Keratinocyte (primary cell): Measurements from ENCODE around the gene NXPH4. TPM values are rescaled to one million over a fixed set of nuclear protein-coding genes. Genes with fewer than 3 reads are reported as not detected.

Experiments used
- DNase-seq: peaks from one replicate; pipeline ENCODE4 v3.0.0-alpha.2; 2011; ENCODE audit warnings: low read depth, missing footprints, low spot score
- FAIRE-seq: peaks from 2 replicates; lab custom pipeline; 2011; peaks lifted over from hg19 to GRCh38; lab: Jason Lieb, UNC
- H2AFZ ChIP-seq: 2 replicates; pipeline ENCODE4 v1.6.0; 2012; ENCODE audit warnings: low read length, control low read depth, inconsistent platforms; ENCODE audit not compliant: control insufficient read depth
- H3K27ac ChIP-seq: 2 replicates; pipeline ENCODE4 v1.5.1; 2011; ENCODE audit warnings: low read length; ENCODE audit not compliant: control insufficient read depth, insufficient read depth
- H3K27me3 ChIP-seq: 3 replicates; pipeline ENCODE4 v1.6.0; 2011; ENCODE audit warnings: low read length; ENCODE audit not compliant: control insufficient read depth, insufficient read depth; ENCODE audit errors: extremely low read depth
- H3K36me3 ChIP-seq, 2 experiments: 2 replicates in 1 of 2; 3 replicates in 1 of 2; pipeline ENCODE4 v1.5.1; 2011; ENCODE audit warnings: low read length in 2 of 2, mild to moderate bottlenecking in 1 of 2; ENCODE audit not compliant: control insufficient read depth in 2 of 2, insufficient read depth in 2 of 2; ENCODE audit errors: extremely low read depth in 1 of 2
- H3K4me1 ChIP-seq: 3 replicates; pipeline ENCODE4 v1.5.1; 2011; ENCODE audit warnings: low read length; ENCODE audit not compliant: control insufficient read depth, insufficient read depth; ENCODE audit errors: extremely low read depth
- H3K4me2 ChIP-seq: 3 replicates; pipeline ENCODE4 v1.6.0; 2011; ENCODE audit warnings: low read depth, low read length; ENCODE audit not compliant: control insufficient read depth, insufficient read depth; ENCODE audit errors: extremely low read depth
- H3K4me3 ChIP-seq, 3 experiments: fragments of 200-600 bp in 1 of 3; sonication (generic) in 1 of 3; 2 replicates in 2 of 3; 3 replicates in 1 of 3; pipeline ENCODE4 v1.5.1; 2011 to 2016; ENCODE audit warnings: low read length in 3 of 3, mild to moderate bottlenecking in 3 of 3, control low read depth in 2 of 3, inconsistent platforms in 1 of 3, low read depth in 1 of 3, mixed read lengths in 1 of 3, mixed run types in 1 of 3, moderate library complexity in 1 of 3; ENCODE audit not compliant: control insufficient read depth in 2 of 3, insufficient read depth in 2 of 3; ENCODE audit errors: extremely low read depth in 1 of 3
- H3K79me2 ChIP-seq: 2 replicates; pipeline ENCODE4 v1.6.0; 2012; ENCODE audit warnings: low read length; ENCODE audit not compliant: control insufficient read depth, insufficient read depth
- H3K9ac ChIP-seq: 3 replicates; pipeline ENCODE4 v1.6.0; 2011; ENCODE audit warnings: low read length; ENCODE audit not compliant: control insufficient read depth, insufficient read depth; ENCODE audit errors: extremely low read depth
- H3K9me1 ChIP-seq: 3 replicates; pipeline ENCODE4 v1.6.0; 2011; ENCODE audit warnings: low read length; ENCODE audit not compliant: control insufficient read depth, insufficient read depth; ENCODE audit errors: extremely low read depth
- H3K9me3 ChIP-seq: 2 replicates; pipeline ENCODE4 v1.5.1; 2012; ENCODE audit warnings: low read depth, low read length; ENCODE audit not compliant: control insufficient read depth
- H4K20me1 ChIP-seq: 3 replicates; pipeline ENCODE4 v1.6.0; 2011; ENCODE audit warnings: low read length; ENCODE audit not compliant: control insufficient read depth, insufficient read depth; ENCODE audit errors: extremely low read depth
- CTCF ChIP-seq, 3 experiments: IDR thresholded peaks in 1 of 3; conservative IDR thresholded peaks in 1 of 3; optimal IDR thresholded peaks in 1 of 3; 2 replicates in 2 of 3; 3 replicates in 1 of 3; pipeline versions ENCODE3 to v1.5.1; 2011; ENCODE audit warnings: low read length in 3 of 3, mild to moderate bottlenecking in 3 of 3, moderate library complexity in 2 of 3, control low read depth in 1 of 3, inconsistent platforms in 1 of 3; ENCODE audit not compliant: insufficient read depth in 2 of 3; ENCODE audit errors: extremely low read depth in 1 of 3
- EZH2 ChIP-seq: IDR thresholded peaks from one replicate; pipeline ENCODE4 v1.6.1; 2012; ENCODE audit warnings: inconsistent platforms, mild to moderate bottlenecking, low read length, moderate library complexity
- dilution Hi-C: fragments of 300-500 bp; cut with MboI; formaldehyde crosslinking; loops from one replicate; pipeline ENCODE4 v1.7.0; 2020; ENCODE audit warnings: low sequenced_read_pairs; ENCODE audit not compliant: extremely low pct_ligation_motif_present
- polyA plus RNA-seq, 5 experiments: library from polyadenylated mRNA; depleted of rRNA in 3 of 5; stranded (reverse) in 3 of 5; stranded (forward) in 1 of 5; unstranded in 1 of 5; fragments of >200 nt; gene quantifications; 1 replicate in 1 of 5; 2 replicates in 3 of 5; 3 replicates in 1 of 5; pipeline versions ENCODE4 v1.2.1 to v1.2.3, GENCODE V29; 2011 to 2012; ENCODE audit warnings: missing spikeins in 2 of 5, low read depth in 1 of 5, low replicate concordance in 1 of 5

NXPH4 gene
- polyA plus RNA-seq, 1 donor (not counting 4 experiments of a cell fraction or from before 2014, with no cell fraction given): 0.97 TPM

DNA sequence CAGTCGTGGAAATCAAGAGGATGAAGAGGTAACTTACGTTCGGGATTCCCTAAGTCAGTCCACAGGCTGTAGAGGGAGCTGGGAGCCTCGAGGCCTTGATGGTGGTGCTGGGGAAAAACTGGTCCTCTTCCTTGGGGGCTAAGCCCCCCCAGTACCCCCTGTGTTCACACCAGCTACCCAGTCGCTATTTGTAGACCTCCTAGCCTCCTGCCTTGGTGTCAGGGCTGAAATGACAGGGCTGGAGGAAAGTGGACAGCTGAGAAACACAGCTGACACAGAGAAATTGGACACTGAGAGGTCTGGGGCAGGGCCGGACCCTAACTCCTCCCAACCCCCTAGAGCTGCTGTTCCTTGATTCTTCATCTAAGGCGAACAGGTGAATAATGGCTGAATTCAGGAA is 34.4 kb downstream of the NXPH4 start, which contains the start of gene STAC3:
STAC3 (minus strand) TSS at position 232 of the 400 bp plus-strand sequence. CDS start 1,551 bp downstream, outside the sequence.
- H2AFZ ChIP-seq: no peak within 1 kb of the TSS
- DNase-seq: no peak
- no peak for FAIRE-seq
- dilution Hi-C loops: no loop called here
- no peaks in the 10 kb centered on the region for H4K20me1 ChIP-seq
- H3K4me1 ChIP-seq: no peaks in the 10 kb centered on the region
- no peak within 1 kb of the TSS for H3K4me3 ChIP-seq
- no peak within 1 kb of the TSS for H3K4me2 ChIP-seq
- no peaks in the 10 kb centered on the region for H3K9me3 ChIP-seq
- H3K79me2 ChIP-seq: no peaks in the 10 kb centered on the region
- peaks cover 5 to 6% of the 10 kb centered on the region in 2 experiments for H3K36me3 ChIP-seq
- no peak for TF ChIP-seq EZH2
- TF ChIP-seq CTCF (optimal IDR thresholded peaks at IDR 0.05 in 1 of 3, IDR thresholded peaks at IDR 0.05 in 1 of 3, conservative IDR thresholded peaks at IDR 0.05 in 1 of 3; ENCODE audit: extremely low read depth in 1 of 3, insufficient read depth in 2 of 3, low read length in 3 of 3): no peak
- no peaks in the 10 kb centered on the region for H3K27me3 ChIP-seq
- H3K9ac ChIP-seq: no peak within 1 kb of the TSS
- no peak within 1 kb of the TSS for H3K27ac ChIP-seq
- H3K9me1 ChIP-seq: no peaks in the 10 kb centered on the region

DNA sequence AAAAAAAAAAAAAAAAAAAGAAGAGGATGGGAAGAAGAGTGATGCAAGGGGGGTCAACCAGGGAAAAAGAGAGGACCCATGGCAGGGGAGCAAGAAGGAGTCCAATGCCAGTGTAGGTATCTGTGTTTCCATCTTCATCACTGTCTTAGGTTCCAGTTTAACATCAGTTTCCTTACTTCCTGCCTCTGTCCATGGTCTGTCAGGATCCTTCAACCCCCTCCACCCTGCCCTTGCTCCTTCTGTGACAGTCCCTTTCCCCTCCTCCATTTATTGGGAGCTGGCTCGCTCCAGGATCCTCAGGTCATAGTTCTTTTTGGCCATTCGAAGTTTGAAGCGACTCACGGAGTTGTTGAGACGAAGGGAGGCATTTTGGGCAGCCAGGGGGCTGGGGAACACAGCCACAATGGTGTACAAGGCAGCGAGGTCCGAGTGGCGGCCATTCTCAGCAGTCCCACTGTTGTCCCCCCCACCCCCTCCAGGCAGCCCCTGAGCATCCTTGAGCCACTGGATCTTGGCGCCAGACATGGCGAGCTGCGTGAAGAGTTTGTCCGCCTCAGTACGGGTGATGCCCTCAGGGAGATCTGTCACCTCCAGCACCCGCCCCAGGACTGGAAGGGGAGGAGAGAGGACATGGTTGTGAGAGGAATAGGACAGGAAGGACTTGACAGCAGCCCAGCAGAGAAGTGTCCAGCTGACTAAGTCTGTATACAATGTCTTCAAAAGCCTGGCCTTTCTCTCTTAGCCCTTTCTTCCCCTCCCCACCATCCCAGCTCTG is 38.1 kb downstream of the NXPH4 start:
- no peak overlapping the region for H3K9ac ChIP-seq
- dilution Hi-C loops: no loop called here
- H2AFZ ChIP-seq: no peak overlapping the region
- H4K20me1 ChIP-seq: no peaks in the 10 kb centered on the region
- no peaks in the 10 kb centered on the region for H3K9me1 ChIP-seq
- H3K27ac ChIP-seq: no peak overlapping the region
- DNase-seq (no peak), FAIRE-seq (no peak)
- H3K4me2 ChIP-seq: no peak overlapping the region
- no peaks in the 10 kb centered on the region for H3K9me3 ChIP-seq
- TF ChIP-seq EZH2 (no peak), CTCF (optimal IDR thresholded peaks at IDR 0.05 in 1 of 3, IDR thresholded peaks at IDR 0.05 in 1 of 3, conservative IDR thresholded peaks at IDR 0.05 in 1 of 3; ENCODE audit: extremely low read depth in 1 of 3, insufficient read depth in 2 of 3, low read length in 3 of 3) (no peak)
- no peaks in the 10 kb centered on the region for H3K4me1 ChIP-seq
- H3K79me2 ChIP-seq: no peaks in the 10 kb centered on the region
- H3K4me3 ChIP-seq: no peak overlapping the region
- H3K36me3 ChIP-seq: peaks cover 14 to 26% of the 10 kb centered on the region in 2 experiments
- no peaks in the 10 kb centered on the region for H3K27me3 ChIP-seq
